Stimulated activated CD4-positive, alpha-beta T cell treated with anti-CD3 and anti-CD28 coated beads, Interleukin-1b, Interleukin-23, amount 100 ng/mL, for 24 hours (primary cell): ENCODE results near the gene SARM1.

Source experiments
- DNase-seq, 4 experiments: peaks; one replicate each; pipeline ENCODE4 v3.0.0-alpha.2; 2020; ENCODE audit warnings: low read depth in 4 of 4, low spot score in 1 of 4

The SARM1 gene

DNA sequence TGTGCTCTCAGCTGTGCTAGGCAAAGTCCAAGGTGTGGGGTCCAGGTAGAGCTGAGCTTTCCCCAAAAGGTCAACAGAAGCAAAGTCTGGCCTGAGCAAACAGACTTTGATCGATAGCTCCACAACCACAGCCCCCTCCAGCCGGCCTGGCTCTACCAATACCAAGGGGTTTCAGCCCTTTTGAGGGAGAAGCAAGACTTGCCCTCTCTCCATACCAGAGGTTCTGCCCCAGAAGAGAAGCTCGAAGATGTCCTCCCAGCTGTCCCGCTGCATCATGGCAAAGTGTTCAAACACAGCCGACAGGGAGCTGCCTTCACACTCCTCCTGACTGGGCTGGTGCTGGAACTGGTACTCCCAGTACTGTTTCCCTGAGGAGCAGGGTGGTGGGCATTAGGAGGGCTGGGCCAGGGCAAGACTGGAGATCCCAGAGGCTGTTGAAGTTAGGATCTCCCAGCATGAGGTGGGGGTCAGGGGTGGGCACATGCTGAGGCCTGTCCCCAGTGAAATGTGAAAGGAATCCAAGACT is 3.1 kb upstream of the SARM1 start:
- no peak for DNase-seq

DNA sequence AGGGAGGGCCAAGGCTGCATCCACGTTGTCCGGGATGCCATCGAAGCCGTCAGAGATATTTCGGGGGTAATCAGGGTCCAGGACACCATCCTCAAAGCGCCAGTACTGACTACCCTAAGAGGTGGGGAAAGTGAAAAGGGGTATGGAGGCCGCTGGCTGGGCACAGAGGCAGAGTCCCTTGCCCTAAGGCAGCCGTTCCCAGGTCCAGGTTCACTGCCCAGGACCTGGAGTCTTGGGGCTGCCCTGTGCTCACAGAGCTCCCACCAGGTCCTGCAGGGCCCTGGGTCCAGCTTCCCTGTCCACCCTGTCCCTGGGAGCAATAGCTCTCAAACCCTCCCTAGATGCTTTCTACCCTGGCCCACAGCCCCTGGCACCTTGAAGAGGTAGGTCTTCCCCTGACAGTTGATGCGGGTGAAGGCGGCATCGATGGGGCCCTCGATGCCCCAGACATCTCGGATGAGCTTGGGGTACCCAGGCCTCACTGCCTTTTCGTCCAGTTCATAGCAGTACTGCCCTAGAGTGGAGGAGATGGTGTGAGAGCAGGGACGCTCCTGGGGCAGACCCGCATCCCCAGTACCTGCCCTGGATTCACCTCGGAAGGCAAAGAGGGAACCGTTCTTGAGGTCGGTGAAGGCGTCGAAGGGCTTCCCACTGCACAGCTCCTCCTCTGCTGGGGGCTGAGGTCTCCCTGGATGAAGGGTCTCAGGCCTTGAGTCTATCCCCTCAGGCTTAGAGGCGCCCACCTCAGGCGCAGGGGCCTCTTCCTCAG is 2.4 kb upstream of the SARM1 start:
- no peak for DNase-seq

GRCh38 chr17:28369684-28370034 is 1.8 kb upstream of the SARM1 start:
- DNase-seq = no peak

DNA sequence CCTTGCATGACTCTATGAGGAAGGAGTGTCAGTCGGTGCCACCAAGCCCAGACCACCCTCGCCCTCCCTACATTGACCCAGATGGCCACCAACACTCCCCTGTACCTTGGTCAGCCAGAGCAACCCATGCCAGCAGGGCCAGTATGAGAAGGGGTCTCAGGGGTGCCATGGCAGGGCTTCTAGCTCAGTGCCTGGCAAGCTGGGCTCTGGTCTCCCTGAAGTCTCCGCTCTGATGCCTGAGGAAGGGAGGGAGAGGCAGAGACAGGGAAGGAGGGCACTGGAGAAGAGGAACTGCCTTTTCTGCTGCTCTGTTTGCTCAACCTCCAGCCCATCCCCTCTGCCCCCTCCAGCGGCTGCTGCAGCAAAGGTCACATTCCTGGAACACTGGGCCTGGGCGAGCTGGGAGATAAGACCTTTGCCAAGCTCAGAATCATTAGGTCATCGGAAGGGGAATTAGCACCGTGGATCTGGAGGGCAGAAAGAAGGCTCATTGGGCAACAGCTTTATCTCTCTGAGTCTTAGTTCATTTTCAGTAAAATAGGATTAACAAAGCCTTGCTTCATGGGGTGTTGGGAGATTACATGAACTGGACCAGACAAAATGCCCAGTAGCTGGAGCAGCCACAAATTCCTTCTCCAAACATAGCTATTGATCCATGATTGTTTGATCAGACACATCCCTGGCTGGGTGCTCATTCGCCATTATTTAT is 1.3 kb upstream of the SARM1 start, which contains the start of gene VTN:
TSS of gene VTN (minus strand) at position 273 of the 709 bp plus-strand sequence. CDS start at position 169, 104 bp downstream.
- DNase-seq = no peak

DNA sequence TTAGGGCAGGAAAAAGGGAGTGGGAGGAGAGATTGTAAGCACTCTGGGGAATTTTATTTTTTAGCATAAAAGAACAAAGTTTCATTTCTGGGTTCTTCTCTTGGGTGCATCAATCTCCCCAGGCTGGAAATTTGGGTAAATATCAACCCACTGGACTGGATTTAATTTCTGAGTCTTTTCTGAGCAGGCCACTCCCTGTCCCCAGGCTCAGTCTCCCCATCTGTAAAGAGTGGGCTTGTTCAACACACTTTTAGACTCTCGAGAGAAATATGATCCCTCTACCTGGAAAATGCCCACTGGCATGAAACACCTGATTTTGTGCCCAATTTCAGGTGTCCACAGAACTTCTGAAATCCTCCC is 770 bp upstream of the SARM1 start:
- no peak for DNase-seq

DNA sequence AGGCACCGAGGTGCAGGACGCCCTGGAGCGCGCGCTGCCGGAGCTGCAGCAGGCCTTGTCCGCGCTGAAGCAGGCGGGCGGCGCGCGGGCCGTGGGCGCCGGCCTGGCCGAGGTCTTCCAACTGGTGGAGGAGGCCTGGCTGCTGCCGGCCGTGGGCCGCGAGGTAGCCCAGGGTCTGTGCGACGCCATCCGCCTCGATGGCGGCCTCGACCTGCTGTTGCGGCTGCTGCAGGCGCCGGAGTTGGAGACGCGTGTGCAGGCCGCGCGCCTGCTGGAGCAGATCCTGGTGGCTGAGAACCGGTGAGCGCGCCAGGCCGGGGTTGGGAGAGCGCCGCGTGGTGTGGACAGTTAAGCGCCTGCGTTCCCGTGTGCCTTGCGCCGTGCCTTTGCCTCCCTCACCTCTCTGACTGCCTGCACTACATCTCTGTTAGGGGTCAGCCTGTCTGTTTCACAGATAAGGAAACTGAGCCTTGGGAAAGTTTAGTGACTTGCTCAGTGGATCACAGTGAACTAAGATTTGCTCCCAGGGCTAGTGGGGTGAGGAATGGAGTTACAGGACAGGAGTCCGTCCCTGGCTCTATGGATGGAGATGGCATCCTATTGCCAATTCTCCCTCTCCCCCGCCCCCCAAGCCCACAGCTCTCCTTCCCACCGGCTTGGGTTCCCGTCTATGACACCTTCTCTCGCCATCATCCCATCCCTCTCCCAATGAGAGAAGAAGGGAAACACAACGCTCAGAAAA is 880 bp downstream of the SARM1 start:
- no peak for DNase-seq

DNA sequence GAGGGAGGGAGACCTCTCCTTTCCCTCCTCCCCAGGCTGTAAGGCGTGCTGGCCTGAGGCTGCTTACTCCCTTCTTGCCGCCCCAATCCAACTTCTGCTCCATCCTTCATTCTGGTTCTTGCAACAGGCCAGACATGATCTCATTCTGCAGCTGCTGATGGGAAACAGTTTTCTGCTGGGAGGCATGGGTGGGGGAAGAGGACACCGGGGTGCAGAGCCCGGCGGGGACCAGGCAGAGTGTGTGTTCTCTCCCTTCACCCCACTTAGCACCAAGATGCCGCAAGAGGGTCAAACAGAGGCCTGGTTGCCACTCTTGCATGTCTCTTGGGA is 1.4 kb downstream of the SARM1 start:
- no peak for DNase-seq

DNA sequence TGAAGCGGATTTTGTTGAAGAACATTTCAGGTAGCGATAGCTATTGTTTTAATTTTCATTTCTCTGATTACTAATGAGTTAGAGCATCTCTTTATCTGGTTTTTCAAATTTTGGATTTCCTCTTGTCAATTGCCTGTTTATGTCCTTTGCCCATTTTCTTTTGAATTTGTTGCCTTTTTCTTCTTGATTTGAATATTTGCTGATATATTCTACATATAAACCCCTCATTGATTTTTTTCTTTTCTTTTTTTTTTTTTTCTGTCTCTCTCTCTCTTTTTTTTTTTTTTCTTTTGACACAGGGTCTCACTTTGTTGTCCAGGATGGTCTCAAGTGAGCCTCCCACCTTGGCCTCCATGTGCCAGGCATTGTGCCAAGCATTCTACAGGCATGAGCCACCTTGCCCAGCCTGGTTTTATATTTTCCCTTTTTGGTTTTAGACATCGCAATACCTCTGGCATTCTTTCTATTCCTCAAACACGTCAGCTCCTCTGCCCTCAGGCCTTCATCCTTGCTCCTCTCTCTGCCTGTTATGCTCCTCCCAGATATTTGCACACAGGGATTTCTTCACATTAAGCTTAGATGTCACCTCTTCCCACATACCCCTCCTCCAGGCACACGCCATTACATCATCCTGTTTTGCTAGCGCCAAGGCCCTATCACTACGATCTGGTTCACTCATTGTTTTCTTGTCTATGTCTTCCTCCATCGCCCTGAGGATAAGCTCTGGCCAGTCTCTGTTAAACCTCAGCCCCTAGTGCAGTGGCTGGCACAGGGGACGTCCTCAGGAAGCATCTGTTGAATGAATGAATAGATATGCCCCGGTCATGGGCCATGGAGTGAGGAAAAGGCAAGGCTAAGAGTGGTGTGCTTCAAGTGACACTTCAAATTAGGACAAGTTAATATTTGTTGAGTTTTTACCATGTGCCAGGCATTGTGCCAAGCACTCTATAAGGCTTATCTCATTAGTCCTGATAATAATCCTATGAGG is 8.6 kb downstream of the SARM1 start:
- DNase-seq = no peak

- DNase-seq = no peak
Measured at GRCh38 chr17:28381141-28381825, 9.8 kb downstream of the SARM1 start.

- peak in 3 of 4 experiments; percentile 38 to 50 (median 45) for DNase-seq
Measured at GRCh38 chr17:28384281-28385036, 13.0 kb downstream of the SARM1 start.

GRCh38 chr17:28385037-28385400 is 13.5 kb downstream of the SARM1 start:
- DNase-seq = no peak

GRCh38 chr17:28385406-28385805 is 13.9 kb downstream of the SARM1 start:
- DNase-seq = no peak

DNA sequence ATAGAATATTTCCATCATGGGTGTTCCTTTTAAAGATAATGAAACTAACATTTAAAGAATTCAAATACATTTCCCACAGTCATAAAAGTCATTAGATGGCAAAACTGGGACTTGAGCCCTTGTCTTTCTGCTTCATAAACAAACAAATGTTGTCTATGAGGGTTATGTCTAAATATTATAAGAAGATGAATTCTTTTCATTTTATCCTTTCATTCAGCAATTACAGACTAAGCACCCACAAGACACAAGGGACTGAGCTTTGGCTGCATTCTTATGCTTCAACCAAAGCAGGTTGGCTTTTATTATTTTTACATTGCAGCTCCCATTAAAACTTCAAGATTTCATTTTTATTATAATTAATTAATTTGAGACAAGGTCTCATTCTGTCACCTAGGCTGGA is 14.9 kb downstream of the SARM1 start:
- DNase-seq = no peak

DNA sequence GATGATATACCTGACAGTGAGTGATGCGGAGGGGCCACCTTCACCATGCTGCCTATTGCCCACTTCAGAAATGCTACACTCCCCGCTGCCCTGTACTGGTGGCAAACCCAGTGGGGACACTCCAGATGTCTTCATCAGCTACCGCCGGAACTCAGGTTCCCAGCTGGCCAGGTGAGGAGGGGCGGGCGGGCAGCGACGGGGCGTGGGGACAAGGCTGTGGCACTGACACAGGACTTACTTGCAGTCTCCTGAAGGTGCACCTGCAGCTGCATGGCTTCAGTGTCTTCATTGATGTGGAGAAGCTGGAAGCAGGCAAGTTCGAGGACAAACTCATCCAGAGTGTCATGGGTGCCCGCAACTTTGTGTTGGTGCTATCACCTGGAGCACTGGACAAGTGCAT is 16.6 kb downstream of the SARM1 start:
- DNase-seq = no peak

- DNase-seq = no peak
Measured at GRCh38 chr17:28390141-28390540, 18.6 kb downstream of the SARM1 start.

DNA sequence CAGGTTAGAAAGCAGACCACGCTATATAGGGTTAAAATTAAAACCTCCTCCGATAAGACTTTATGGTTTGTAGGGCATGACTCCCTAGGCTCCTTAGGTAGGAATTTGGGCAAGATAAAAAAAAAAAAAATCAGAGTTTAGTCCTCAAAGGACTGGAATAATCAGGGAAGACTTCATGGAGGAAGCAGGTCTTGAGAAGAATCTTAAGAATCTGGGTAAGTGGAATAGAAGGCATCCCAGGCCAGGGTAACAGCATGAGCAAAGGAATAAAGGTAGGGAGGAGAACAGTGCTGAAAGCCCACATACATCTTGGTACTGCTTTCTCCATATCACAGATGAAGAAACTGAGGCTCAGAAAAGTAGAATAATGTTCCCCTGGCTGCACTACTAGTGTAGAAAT is 19.1 kb downstream of the SARM1 start:
- no peak for DNase-seq

DNA sequence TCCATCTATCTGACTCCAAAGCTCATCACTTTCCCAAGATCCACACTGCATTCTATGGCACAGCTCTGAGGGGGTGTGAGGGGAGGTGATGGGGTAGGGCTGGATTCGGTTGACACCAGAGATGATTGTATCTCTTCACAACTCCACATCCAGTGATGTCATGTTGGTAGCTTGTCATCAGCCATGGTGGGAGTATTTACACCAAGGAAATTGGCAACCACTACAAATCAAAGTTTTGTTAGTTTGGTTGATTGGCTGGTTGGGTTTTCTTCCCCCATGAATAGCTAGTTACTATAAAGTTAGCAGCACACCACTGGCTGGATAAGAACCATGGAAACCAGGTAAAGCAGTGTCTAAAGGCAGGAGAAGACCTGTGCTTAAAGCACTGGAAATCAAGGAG is 19.5 kb downstream of the SARM1 start:
- DNase-seq = no peak

- no peak for DNase-seq
Measured at GRCh38 chr17:28391401-28391800, 19.9 kb downstream of the SARM1 start.

DNA sequence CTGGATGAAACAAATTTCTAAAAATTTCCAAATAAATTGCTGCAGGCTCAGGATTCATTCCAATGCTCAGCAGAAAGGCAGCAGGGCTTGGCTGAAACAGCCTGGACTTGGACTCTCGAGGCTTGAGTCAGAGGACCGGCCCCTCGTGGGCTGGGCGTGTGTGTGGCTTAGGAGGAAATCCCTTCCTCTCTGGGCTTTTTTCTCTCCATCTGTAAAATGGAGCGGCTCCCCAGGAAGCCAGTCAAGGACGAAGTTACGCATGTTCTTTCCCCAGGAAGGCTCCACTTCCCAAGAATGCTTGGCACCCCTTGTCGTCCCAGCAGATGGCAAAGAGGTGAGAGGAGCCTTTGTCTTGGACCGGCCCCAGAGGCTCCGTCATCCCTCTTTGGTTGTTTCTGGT is 21.0 kb downstream of the SARM1 start:
- DNase-seq = no peak
